Measurements from ENCODE around the gene TWNK.

The TWNK gene

GRCh38 chr10:101031796-101032636, 44.7 kb downstream of the TWNK start (continued):
- TF ChIP-seq ZNF658 (tag by site-specific recombination; IDR thresholded peaks at IDR 0.05) (no peak), WT1 (tag by site-specific recombination; IDR thresholded peaks at IDR 0.05) (no peak), ZNF138 (tag by site-specific recombination; IDR thresholded peaks at IDR 0.05; ENCODE audit: borderline replicate concordance) (no peak), ZNF776 (tag by site-specific recombination; IDR thresholded peaks at IDR 0.05; ENCODE audit: borderline replicate concordance) (no peak), ZNF280C (tag by site-specific recombination; IDR thresholded peaks at IDR 0.05) (no peak), ZFP3 (tag by site-specific recombination; IDR thresholded peaks at IDR 0.05; ENCODE audit: low read depth) (no peak), ZNF473 (tag by site-specific recombination; IDR thresholded peaks at IDR 0.05) (no peak), ZNF792 (tag by site-specific recombination; IDR thresholded peaks at IDR 0.05) (0 out of 2 replicates have a peak, but pooled peaks have one; percentile 7), ZNF791 (tag by site-specific recombination; IDR thresholded peaks at IDR 0.05) (no peak), ZNF449 (tag by site-specific recombination; IDR thresholded peaks at IDR 0.05) (no peak), TRIM28 (IDR thresholded peaks at IDR 0.05; ENCODE audit: borderline replicate concordance, low read length) (no peak), ZBTB1 (tag by site-specific recombination; IDR thresholded peaks at IDR 0.05) (no peak), ZNF571 (tag by site-specific recombination; IDR thresholded peaks at IDR 0.05) (no peak), KLF9 (tag by site-specific recombination; IDR thresholded peaks at IDR 0.05; ENCODE audit: low read depth) (peak; percentile 55), ZXDB (tag by site-specific recombination; IDR thresholded peaks at IDR 0.05) (no peak), ZBTB48 (tag by site-specific recombination; IDR thresholded peaks at IDR 0.05) (peak; percentile 70), ZBTB11 (tag by site-specific recombination; conservative IDR thresholded peaks at IDR 0.05; ENCODE audit: low read depth) (no peak), ZNF292 (tag by site-specific recombination; IDR thresholded peaks at IDR 0.05; ENCODE audit: borderline replicate concordance, low read depth) (no peak), ZNF157 (tag by site-specific recombination; IDR thresholded peaks at IDR 0.05) (no peak), EGR2 (tag by site-specific recombination; IDR thresholded peaks at IDR 0.05; ENCODE audit: low read depth) (peak; percentile 32; the same call in 1 of the 2 replicates), HIC1 (tag by site-specific recombination; IDR thresholded peaks at IDR 0.05) (peak; percentile 89), PRDM4 (tag by site-specific recombination; IDR thresholded peaks at IDR 0.05) (peak; percentile 95), ZNF76 (tag by site-specific recombination; IDR thresholded peaks at IDR 0.05; ENCODE audit: borderline replicate concordance, low read depth) (0 out of 2 replicates have a peak, but pooled peaks have one; percentile 2)
